Measurements from ENCODE around the gene LRRC27.

LRRC27 gene

DNA sequence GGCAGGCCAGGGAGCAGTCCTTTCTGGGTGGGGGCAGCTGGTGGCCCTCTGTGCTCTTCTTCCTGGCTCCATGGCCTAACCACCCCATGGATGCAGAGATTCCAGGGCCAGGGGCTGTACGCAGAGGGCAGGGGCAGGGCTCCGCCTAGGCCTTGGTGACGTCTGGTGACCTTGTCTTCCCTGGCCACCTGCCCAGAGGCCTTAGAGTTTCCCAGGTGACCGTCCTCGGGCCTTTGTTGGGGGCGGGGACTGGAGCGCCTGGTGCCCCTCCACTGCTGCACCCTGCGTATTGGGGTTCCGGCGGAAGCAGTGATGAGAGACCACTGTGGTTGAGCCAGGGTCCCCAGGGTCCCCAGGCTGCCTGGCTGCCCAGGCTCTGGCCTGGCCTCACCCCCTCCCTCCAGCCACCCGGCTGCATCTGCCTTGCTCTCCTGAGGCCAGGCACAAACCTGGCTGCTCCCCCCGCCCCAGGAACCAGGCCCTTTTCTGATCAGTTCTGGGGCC, 75.3 kb downstream of the LRRC27 start:
- H3K27me3 Mint-ChIP-seq (ENCODE audit: low read depth) = no peaks in the 10 kb centered on the region
- peak overlapping the region; percentile 84 to 96 (median 95) for H3K27ac Mint-ChIP-seq
- H3K4me3 Mint-ChIP-seq = peak overlapping the region in 1 of 3 experiments; percentile 32
- peaks cover 11% of the 10 kb centered on the region for H3K36me3 Mint-ChIP-seq (ENCODE audit: low read depth)
- no peaks in the 10 kb centered on the region for H3K9me3 Mint-ChIP-seq
- TF ChIP-seq, protein P1, sequence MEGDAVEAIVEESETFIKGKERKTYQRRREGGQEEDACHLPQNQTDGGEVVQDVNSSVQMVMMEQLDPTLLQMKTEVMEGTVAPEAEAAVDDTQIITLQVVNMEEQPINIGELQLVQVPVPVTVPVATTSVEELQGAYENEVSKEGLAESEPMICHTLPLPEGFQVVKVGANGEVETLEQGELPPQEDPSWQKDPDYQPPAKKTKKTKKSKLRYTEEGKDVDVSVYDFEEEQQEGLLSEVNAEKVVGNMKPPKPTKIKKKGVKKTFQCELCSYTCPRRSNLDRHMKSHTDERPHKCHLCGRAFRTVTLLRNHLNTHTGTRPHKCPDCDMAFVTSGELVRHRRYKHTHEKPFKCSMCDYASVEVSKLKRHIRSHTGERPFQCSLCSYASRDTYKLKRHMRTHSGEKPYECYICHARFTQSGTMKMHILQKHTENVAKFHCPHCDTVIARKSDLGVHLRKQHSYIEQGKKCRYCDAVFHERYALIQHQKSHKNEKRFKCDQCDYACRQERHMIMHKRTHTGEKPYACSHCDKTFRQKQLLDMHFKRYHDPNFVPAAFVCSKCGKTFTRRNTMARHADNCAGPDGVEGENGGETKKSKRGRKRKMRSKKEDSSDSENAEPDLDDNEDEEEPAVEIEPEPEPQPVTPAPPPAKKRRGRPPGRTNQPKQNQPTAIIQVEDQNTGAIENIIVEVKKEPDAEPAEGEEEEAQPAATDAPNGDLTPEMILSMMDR (IDR thresholded peaks at IDR 0.05; ENCODE audit: unreplicated experiment in 3 of 3) = no peak
- H3K4me1 Mint-ChIP-seq = peaks cover 32% of the 10 kb centered on the region

DNA sequence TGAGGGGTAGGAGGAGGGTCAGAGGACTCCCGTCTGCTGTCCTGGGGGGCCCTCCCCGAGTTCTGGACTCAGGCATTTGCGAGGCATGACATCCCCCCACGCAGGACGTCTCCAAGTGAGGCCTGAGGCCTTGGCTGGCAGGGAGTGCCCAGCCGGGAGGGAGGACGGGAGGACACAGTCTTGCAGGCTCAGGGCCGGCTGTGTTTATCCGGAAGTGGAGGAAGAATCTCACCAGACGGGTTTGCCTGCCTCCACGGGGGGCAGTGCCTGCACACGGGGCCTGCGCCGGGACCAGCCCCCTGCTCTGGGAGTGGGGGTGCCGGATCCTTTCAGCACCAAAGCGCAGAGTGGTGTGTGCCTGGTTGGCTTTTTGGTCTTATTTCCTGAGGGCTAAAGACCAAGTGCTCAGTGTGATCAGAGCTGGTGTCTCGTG, 75.9 kb downstream of the LRRC27 start:
- no peaks in the 10 kb centered on the region for H3K27me3 Mint-ChIP-seq (ENCODE audit: low read depth)
- peak overlapping the region; percentile 84 to 96 (median 95) for H3K27ac Mint-ChIP-seq
- peaks cover 38% of the 10 kb centered on the region for H3K4me1 Mint-ChIP-seq
- TF ChIP-seq, protein P1 (IDR thresholded peaks at IDR 0.05; ENCODE audit: unreplicated experiment in 3 of 3) = no peak
- peaks cover 11% of the 10 kb centered on the region for H3K36me3 Mint-ChIP-seq (ENCODE audit: low read depth)
- peak overlapping the region in 2 of 3 experiments; percentile 27 to 60 for H3K4me3 Mint-ChIP-seq
- H3K9me3 Mint-ChIP-seq = no peaks in the 10 kb centered on the region

DNA sequence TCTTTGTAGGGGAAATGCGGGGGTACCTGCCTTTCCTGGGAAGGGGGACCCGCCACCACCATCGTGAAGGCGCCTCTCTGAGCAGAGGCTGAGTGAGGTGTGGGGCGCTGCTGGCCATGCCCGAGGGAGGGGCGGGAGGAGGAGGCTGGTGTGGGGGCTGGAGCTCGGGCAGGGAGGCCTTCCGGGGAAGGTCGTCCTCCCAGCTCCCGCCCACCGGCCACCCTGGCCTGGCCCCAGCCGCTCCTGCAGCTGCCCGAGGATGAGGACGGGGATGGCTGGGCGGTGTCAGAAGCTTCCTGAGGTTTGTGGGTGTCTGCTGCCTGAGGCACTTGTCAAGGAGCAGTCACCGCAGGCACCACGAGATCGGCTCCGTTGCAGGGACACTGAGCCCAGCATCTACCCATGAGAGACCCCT, 76.4 kb downstream of the LRRC27 start:
- TF ChIP-seq, protein P1 (IDR thresholded peaks at IDR 0.05; ENCODE audit: unreplicated experiment in 3 of 3) = no peak
- Mint-ChIP-seq H3K4me3 (peak overlapping the region in 2 of 3 experiments; percentile 27 to 60), H3K27ac (peak overlapping the region; percentile 84 to 96 (median 95)), H3K9me3 (no peaks in the 10 kb centered on the region), H3K36me3 (ENCODE audit: low read depth) (peaks cover 11% of the 10 kb centered on the region), H3K4me1 (peaks cover 36% of the 10 kb centered on the region), H3K27me3 (ENCODE audit: low read depth) (no peaks in the 10 kb centered on the region)

DNA sequence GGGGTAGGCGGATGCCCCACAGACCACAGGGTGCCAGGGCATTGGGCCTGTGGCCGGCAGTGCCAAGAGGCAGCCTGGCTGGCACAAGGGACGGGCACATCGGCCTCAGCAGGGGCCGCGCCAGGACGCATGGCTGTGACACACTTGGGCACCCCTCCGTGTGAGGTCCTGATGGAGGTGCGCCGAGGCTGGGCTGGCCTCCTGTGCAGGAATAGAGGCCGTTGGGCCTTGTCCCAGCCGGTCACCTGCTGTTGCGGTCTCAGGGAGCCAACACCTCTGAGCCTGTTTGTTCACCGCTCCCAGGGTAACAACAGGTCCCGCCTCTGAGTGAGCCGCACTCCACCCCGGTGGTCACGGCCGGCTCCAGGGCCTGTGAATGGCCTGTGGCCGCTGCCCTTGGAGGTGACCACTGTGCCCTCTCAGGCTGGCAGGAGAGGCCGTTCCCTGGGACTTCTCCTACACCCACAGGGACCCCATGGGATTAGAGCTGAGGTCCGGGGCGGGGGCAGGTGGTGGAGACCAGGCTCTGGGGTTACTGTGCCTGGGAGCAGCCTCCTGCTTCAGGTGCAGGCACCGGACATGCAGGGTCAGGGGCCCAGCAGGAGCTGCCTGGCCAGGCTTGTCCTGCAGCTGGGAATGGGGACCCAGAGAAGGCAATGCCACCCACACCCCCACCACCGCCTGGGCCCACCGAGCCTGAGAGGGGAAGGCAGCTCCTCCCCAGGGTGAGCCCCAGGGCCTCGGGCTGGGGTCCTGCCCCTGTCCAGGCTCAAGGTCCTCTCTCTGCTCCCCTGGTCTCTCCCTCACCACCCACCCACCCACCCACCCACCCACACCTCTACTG, 77.1 kb downstream of the LRRC27 start:
- Mint-ChIP-seq H3K4me1 (peaks cover 38% of the 10 kb centered on the region), H3K36me3 (ENCODE audit: low read depth) (peaks cover 11% of the 10 kb centered on the region), H3K27ac (peak overlapping the region in 1 of 3 experiments; percentile 96), H3K4me3 (no peak overlapping the region), H3K27me3 (ENCODE audit: low read depth) (no peaks in the 10 kb centered on the region), H3K9me3 (no peaks in the 10 kb centered on the region)
- TF ChIP-seq, protein P1 (IDR thresholded peaks at IDR 0.05; ENCODE audit: unreplicated experiment in 3 of 3) = no peak

DNA sequence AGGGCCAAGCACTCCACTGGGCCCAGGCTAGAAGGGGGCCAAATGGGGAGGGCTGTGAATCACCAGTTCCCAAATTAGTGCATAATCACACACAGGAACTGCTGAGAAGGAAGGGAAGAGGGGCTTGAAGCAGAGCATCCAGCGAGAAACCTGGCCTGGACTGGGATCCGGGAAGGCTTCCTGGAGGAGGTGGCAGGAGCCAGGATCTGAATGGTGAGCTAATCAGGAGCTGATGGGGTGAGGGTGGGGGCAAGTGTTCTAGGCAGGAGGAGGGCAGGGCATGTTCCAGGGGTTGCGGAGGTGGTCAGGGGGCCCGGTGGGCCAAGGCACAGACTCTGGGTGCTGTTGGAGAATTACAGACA, 77.7 kb downstream of the LRRC27 start:
- TF ChIP-seq, protein P1 (IDR thresholded peaks at IDR 0.05; ENCODE audit: unreplicated experiment in 3 of 3) = no peak
- H3K4me3 Mint-ChIP-seq = peak overlapping the region in 2 of 3 experiments; percentile 31 to 32

More for the DNA sequence above, 77.7 kb downstream of the LRRC27 start:
- H3K27me3 Mint-ChIP-seq (ENCODE audit: low read depth) = no peaks in the 10 kb centered on the region
- H3K36me3 Mint-ChIP-seq (ENCODE audit: low read depth) = peaks cover 11% of the 10 kb centered on the region
- H3K27ac Mint-ChIP-seq = peak overlapping the region; percentile 71 to 88 (median 86)
- no peaks in the 10 kb centered on the region for H3K9me3 Mint-ChIP-seq
- H3K4me1 Mint-ChIP-seq = peaks cover 44% of the 10 kb centered on the region
